ENCODE results near the gene ABHD17B. TPM values are rescaled to one million over a fixed set of nuclear protein-coding genes. Genes with fewer than 3 reads are reported as not detected.

The ABHD17B gene
- total RNA-seq, 1 donor from 2014 or later: 12.5 TPM

DNA sequence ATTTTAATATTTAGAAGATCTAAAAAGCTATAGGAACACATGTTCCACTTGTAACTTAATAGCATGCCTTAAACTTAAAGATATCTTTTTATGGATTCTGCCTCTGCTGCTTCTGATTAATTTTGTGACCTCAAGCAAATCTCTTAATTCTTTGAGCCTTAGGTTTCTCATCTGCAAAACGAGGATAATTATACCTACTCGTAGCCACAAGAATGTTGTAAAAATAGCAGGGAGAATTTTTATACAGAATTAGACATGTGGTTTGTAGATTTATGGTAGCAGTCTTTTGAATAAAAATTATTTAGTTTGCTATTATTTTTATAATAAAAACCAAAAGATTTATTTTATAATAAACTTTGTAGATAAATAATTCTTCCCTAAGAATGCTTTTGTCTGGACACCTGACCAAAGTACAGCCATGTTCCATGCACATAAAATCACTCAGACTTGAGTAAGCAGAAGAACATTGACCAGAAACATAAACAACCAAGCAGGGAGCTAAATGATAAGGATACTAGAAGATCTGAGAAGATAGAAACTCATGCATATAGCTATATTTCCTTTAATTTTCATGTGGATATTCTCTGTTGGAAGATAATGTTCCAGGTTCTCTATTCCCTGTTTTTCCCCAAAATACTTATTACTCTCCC is 18.9 kb upstream of the ABHD17B start:
- DNase-seq (ENCODE audit: low spot score): no peak
- Mint-ChIP-seq H3K4me1 (ENCODE audit: low read depth) (peaks cover 34% of the 10 kb centered on the region), H3K27me3 (ENCODE audit: low read depth) (no peaks in the 10 kb centered on the region), H3K9me3 (ENCODE audit: low read depth) (peaks cover 5% of the 10 kb centered on the region), H3K27ac (ENCODE audit: unreplicated experiment) (peak overlapping the region; percentile 42), H3K36me3 (ENCODE audit: low read depth) (no peaks in the 10 kb centered on the region), H3K4me3 (ENCODE audit: unreplicated experiment) (no peak overlapping the region)
- TF ChIP-seq, protein P1, sequence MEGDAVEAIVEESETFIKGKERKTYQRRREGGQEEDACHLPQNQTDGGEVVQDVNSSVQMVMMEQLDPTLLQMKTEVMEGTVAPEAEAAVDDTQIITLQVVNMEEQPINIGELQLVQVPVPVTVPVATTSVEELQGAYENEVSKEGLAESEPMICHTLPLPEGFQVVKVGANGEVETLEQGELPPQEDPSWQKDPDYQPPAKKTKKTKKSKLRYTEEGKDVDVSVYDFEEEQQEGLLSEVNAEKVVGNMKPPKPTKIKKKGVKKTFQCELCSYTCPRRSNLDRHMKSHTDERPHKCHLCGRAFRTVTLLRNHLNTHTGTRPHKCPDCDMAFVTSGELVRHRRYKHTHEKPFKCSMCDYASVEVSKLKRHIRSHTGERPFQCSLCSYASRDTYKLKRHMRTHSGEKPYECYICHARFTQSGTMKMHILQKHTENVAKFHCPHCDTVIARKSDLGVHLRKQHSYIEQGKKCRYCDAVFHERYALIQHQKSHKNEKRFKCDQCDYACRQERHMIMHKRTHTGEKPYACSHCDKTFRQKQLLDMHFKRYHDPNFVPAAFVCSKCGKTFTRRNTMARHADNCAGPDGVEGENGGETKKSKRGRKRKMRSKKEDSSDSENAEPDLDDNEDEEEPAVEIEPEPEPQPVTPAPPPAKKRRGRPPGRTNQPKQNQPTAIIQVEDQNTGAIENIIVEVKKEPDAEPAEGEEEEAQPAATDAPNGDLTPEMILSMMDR (IDR thresholded peaks at IDR 0.05): no peak

DNA sequence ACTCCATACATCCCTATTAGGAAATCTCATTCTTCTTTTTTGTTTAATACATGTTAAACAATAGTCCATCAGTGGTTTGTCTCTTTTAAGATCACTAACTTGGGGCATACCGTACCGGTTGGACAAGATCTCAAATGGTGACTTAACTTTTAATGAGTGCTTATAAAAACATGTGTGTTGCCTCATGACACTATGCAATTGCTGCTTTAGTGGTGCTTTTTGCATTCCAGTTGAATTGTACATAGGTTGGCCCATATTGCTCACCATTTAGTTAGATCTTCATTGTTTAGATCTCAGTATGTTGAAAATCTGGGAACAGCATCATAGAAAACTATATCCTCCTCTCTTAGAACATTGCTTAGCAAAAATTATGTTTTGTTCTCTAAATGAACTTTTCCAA is 18.2 kb upstream of the ABHD17B start:
- no peaks in the 10 kb centered on the region for H3K36me3 Mint-ChIP-seq (ENCODE audit: low read depth)
- TF ChIP-seq, protein P1 (IDR thresholded peaks at IDR 0.05): no peak
- no peak overlapping the region for H3K27ac Mint-ChIP-seq (ENCODE audit: unreplicated experiment)
- peaks cover 5% of the 10 kb centered on the region for H3K9me3 Mint-ChIP-seq (ENCODE audit: low read depth)
- no peaks in the 10 kb centered on the region for H3K27me3 Mint-ChIP-seq (ENCODE audit: low read depth)
- H3K4me1 Mint-ChIP-seq (ENCODE audit: low read depth): peaks cover 35% of the 10 kb centered on the region
- H3K4me3 Mint-ChIP-seq (ENCODE audit: unreplicated experiment): no peak overlapping the region
- no peak for DNase-seq (ENCODE audit: low spot score)

DNA sequence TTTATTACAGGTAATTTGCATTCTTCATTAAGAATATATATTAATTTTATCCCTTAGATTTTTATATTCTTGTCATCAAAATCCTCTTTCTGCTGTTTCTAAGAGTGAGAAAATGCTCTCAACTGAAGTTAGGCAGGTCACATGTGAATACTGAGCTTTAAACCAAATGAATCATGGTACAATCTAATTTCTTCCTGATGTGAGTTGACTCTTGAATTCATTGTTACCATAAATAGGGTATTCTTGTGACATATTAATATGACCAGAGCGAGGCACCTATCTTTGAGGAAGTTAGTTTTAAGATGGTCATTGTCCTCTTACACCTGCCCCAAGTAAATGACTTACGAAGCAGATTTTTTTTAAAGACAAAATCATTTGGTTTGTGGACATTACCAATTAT is 17.8 kb upstream of the ABHD17B start:
- H3K36me3 Mint-ChIP-seq (ENCODE audit: low read depth): no peaks in the 10 kb centered on the region
- H3K9me3 Mint-ChIP-seq (ENCODE audit: low read depth): peaks cover 5% of the 10 kb centered on the region
- no peaks in the 10 kb centered on the region for H3K27me3 Mint-ChIP-seq (ENCODE audit: low read depth)
- no peak overlapping the region for H3K4me3 Mint-ChIP-seq (ENCODE audit: unreplicated experiment)
- H3K27ac Mint-ChIP-seq (ENCODE audit: unreplicated experiment): no peak overlapping the region
- no peak for DNase-seq (ENCODE audit: low spot score)
- TF ChIP-seq, protein P1 (IDR thresholded peaks at IDR 0.05): no peak
- H3K4me1 Mint-ChIP-seq (ENCODE audit: low read depth): peaks cover 39% of the 10 kb centered on the region

DNA sequence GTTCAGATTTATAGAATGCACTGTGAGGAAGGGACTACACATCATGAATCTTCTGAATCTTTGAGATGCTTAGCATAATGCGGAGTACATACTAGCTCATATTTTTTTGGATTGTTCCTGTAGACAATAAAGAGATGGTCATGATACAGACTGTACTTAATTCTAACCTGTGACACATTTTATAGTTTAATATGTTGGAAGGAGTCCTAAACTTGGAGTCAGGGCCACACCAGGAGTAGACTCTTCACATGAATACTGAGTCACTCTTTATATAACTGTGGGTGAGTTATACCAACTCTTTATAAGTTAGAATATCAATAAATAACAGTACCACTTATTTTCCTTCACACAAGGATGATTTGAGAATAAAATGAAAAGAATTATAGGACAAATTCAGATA is 17.4 kb upstream of the ABHD17B start:
- H3K9me3 Mint-ChIP-seq (ENCODE audit: low read depth): peaks cover 5% of the 10 kb centered on the region
- no peaks in the 10 kb centered on the region for H3K36me3 Mint-ChIP-seq (ENCODE audit: low read depth)
- TF ChIP-seq, protein P1 (IDR thresholded peaks at IDR 0.05): no peak
- H3K4me3 Mint-ChIP-seq (ENCODE audit: unreplicated experiment): no peak overlapping the region
- peaks cover 41% of the 10 kb centered on the region for H3K4me1 Mint-ChIP-seq (ENCODE audit: low read depth)
- no peak for DNase-seq (ENCODE audit: low spot score)
- no peak overlapping the region for H3K27ac Mint-ChIP-seq (ENCODE audit: unreplicated experiment)
- H3K27me3 Mint-ChIP-seq (ENCODE audit: low read depth): no peaks in the 10 kb centered on the region

DNA sequence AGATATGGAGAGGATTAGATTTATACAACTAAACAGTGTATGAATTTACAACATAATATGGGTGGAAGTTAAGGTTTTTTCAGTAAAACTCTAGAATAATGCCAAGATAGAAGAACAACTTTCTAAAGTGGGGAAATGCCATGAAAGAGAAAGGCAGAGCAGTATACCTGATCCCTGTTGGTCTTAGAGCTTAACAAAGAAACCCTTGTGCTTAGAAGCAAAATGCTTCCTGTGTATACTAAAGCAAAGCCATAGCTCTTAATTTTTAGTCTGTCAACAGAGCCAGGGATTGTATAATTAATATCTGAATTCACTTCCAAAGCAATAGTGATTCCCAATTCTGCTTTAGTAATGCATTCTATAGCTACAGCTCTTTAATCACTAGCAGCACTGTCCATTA is 14.8 kb upstream of the ABHD17B start:
- no peak for DNase-seq (ENCODE audit: low spot score)
- Mint-ChIP-seq H3K36me3 (ENCODE audit: low read depth) (peaks cover 3% of the 10 kb centered on the region), H3K4me3 (ENCODE audit: unreplicated experiment) (no peak overlapping the region), H3K9me3 (ENCODE audit: low read depth) (no peaks in the 10 kb centered on the region), H3K27me3 (ENCODE audit: low read depth) (no peaks in the 10 kb centered on the region), H3K27ac (ENCODE audit: unreplicated experiment) (no peak overlapping the region), H3K4me1 (ENCODE audit: low read depth) (peaks cover 40% of the 10 kb centered on the region)
- TF ChIP-seq, protein P1 (IDR thresholded peaks at IDR 0.05): no peak

Measured in chondrocyte (in vitro differentiated cells).